ENCODE results near the gene COLEC12.

Gene COLEC12

GRCh38 chr18:435940-436339 is 64.6 kb downstream of the COLEC12 start:
- DNase-seq (ENCODE audit: low spot score), result peak; percentile 12

DNA sequence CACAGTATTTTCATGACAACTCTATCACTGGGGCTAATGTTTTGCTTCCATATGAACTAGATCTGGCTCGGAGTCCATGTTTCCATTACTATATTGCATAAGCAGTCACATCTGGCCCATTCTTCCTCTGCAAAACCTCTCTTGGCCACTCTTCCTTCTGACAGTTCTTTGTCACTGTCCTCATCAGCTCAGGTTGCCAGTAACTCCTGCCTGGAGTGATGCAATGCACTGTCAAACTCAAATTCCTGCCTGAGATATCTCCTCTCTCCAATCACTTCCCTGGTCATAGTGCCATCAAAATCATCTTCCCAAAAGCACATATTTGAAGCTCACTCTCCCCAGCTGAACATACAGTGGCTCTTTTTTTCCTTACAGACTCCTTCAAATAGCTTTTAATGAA is 66.1 kb downstream of the COLEC12 start:
- no peak for DNase-seq (ENCODE audit: low spot score)

DNA sequence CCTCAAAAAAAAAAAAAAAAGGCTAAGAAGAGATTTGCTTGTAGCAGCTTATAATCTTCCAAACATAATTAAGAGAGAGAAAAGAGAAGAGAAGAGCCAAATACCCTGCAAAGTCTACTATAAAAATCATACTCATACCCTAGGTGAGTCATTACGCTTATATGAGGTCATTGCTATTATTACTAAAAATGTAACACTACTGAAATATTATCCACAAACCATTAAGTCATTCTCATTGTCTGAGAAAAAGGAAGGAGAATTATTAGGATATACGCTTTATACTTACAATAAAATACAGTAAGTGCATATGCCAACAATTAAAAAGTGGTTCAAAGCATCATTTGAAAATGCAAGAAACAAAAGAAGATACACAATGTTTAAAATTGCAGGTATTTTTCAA is 66.5 kb downstream of the COLEC12 start:
- no peak for DNase-seq (ENCODE audit: low spot score)

- no peak for DNase-seq (ENCODE audit: low spot score)
These were observed 67.2 kb downstream of the COLEC12 start for GRCh38 chr18:433298-433697.

DNA sequence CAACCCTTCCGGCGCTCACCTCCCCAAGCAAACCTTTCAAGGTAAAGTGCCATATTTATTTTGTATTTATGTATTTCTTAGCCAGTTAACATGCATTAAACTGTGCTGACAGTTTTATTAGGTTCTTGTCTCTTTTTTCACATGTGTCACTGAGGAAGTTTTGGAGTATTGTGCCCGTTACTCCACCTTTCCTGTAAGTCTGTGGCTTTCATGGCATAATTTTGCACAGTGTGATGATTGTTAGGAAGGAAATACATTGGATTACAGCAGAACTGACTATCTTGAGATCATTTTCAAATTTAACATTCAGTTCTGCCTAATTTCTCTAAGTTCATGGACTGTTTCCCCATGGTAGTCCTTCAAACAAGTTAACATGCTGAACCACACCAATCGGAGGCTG is 67.7 kb downstream of the COLEC12 start:
- DNase-seq (ENCODE audit: low spot score), result no peak

DNA sequence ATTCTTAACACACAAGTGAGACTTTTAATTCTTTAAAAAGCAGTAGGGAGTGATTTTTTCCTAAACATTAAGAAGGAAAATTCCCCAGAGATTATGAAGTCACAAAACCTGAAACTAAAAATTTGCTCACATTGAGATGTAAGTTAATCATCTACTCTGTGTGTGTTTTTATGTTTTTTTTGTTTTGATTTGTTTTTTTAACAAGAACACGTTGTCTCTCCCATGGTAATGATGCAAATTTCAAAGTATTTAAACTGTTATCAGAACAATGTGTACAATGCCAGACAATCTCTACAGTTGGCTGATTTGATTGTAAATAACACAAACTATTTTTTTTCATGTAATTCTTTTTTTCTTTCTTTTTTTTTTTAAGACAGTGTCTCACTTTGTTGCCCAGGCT is 71.5 kb downstream of the COLEC12 start:
- no peak for DNase-seq (ENCODE audit: low spot score)

DNA sequence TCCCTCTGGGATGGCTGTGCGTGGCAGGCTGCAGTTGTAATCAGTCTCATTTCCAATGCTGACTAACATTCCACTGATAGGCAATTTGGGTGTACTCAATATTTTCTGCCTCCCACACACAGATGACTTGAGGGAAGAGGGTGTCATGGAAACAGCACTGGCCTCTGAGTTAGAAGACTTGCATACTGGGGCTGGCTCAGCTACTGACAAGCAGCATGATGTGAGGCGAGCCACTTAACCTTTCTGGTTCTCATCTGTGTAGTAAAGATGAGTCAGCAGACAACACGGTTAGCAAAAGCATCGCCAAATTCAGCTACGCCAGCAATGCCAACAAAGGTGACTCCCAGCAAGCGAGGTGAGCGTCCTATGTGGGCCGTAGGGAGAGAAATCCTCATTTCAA is 73.5 kb downstream of the COLEC12 start:
- no peak for DNase-seq (ENCODE audit: low spot score)

- DNase-seq (ENCODE audit: low spot score), result no peak
These were observed 75.3 kb downstream of the COLEC12 start for GRCh38 chr18:425106-425745.

GRCh38 chr18:424668-425067 is 75.8 kb downstream of the COLEC12 start:
- no peak for DNase-seq (ENCODE audit: low spot score)

DNA sequence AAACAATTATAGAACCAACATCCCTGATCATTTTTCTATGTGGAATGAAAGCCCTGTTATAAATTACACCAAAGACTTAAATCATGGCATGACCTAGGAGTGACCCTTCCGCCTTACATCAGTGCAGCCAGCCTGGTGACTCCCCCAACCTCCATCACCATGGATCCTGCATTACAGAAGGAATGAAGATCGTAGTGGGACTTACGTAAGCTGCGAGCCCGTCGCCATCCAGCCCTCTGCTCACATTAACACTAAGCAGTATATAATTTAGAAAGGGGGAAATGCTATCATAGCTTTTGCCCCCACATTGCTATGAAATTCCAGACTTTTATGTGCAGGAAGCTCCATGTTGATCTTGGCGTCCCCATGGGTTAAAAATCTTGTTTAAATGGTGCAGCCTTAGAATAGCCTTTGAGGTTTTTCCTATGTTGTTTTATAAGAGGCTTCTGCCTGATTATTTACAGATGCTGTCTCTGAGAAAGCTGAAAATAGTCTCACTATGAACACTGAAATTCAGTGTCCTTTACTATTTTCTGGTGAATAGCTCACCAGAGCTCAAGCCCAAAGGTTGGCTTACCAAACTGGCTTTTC is 76.3 kb downstream of the COLEC12 start:
- DNase-seq (ENCODE audit: low spot score), result no peak

- no peak for DNase-seq (ENCODE audit: low spot score)
These were observed 77.5 kb downstream of the COLEC12 start for GRCh38 chr18:422966-423365.

DNA sequence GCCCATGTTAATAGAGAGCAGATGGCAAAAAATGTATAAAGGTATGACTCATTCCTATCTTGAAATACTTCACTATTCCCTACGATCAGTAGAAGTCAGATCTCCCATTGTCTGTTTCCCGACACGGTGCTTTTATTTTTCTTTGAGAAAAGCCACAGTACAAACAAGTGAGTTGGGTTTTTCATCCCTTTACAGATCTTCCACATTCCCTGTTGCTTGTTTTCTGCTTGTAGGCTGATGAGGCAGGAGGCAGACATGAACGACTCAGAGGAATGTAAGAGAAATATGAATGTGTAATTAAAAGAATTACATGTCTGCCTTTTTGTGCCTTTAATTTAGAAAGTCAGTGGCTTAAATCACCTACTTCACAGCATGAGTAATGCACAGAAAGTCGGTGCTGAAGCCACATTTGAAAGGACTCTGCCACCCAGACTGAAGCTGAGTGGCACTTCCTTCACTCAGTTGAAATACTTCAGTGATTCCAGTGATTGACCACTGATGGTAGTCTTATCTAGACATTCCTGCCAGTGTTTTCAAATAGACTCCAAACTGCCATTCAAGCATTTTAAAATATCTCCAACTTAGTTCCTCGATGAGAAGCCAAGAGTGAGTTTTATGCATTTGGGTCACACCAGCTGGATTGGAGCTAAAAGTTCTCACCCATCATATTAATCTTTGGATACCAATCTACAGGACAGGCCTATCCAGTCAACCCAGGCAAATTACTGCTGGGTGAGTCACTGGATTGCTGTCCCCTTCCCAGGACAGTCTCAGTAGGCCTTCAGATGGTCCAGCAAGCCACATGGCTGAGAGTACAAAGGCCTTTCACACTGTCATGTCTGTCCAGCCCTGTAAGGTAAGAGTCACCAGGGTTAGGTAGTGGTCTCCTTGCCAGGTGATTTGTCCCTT is 79.0 kb downstream of the COLEC12 start:
- DNase-seq (ENCODE audit: low spot score), result no peak

DNA sequence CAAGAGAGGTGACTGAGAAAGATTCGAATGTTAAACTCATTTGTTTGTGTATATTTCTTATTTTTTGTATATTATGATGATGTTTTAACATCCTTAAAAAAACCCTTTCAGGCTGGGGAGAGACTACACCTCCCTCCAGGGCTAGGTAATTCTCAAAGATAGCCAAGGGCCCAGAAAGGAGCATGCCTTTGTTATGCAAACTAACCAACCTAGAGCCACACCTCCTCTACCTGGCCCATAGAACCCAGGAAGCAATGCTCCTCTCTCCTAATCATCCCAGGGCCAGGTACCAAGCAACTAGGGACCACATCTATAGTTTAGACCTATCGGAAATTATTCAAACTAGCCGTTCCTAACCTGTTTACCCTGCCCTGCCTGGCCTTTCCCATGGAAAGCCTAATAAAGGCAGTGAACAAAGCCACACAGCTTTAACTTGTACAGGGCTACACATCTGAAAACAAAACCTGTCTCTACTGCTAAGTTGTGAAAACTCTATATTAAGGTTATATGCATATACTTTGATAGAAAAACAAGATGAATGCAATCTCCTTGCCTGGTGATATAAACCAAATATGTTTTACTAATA is 79.7 kb downstream of the COLEC12 start:
- DNase-seq (ENCODE audit: low spot score), result no peak

DNA sequence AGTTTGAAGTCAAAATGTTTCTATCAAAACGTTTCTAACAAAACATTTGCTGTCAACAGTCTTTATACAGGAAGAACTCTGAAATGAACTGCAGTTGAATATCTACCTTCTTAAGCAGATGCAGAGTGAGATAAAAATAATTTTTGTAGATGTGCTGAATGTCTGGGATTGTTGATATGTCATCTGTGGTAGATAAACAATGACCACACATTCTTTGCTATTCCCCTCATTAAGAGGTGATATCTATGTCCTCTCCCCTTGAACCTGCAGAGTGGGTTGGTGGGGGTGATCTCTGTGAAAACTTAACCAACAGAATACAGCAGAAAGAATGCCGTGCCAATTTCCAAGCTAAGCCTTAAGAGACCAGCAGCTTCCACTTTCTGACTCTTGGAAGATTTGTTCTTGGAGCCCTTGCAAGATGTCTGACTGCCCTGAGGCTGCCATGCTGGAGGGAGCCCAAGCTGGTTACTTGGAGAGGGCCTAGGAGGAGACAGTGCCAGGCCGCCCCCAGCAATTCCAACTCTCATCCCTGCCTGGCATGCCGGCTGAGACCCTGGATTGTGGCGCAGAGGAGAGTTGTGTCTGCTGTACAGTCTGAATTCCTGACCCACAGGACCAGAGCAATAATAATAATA is 80.8 kb downstream of the COLEC12 start:
- no peak for DNase-seq (ENCODE audit: low spot score)

- DNase-seq (ENCODE audit: low spot score), result no peak
These were observed 83.0 kb downstream of the COLEC12 start for GRCh38 chr18:417495-417894.

GRCh38 chr18:416930-417329 is 83.6 kb downstream of the COLEC12 start:
- no peak for DNase-seq (ENCODE audit: low spot score)

- no peak for DNase-seq (ENCODE audit: low spot score)
These were observed 84.6 kb downstream of the COLEC12 start for GRCh38 chr18:415617-416612.

DNA sequence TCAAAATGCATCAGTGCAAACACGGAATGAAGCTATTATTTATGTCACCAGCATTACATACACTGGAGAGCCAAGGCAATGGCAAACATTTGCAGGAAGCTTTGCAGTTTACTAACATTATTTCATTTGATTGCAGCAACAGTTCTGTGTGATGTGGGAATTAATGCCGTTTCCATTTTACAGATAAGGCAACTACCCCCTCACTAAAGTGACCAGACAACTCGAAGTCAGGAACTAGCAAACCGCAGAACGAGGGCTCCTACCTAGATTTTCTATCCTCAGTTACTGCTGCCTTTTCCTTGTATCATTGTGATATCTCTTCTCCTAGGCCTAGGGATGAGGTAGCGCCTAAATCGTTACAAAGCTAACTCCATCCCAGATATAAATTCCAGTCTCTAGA is 85.5 kb downstream of the COLEC12 start:
- no peak for DNase-seq (ENCODE audit: low spot score)

- no peak for DNase-seq (ENCODE audit: low spot score)
These were observed 87.3 kb downstream of the COLEC12 start for GRCh38 chr18:413233-413632.

- DNase-seq (ENCODE audit: low spot score), result no peak
These were observed 90.5 kb downstream of the COLEC12 start for GRCh38 chr18:410047-410455.

GRCh38 chr18:408367-408766 is 92.1 kb downstream of the COLEC12 start:
- no peak for DNase-seq (ENCODE audit: low spot score)

All from cerebellar cortex (tissue), 1 donor.